WTC11 (cell line): ENCODE data around the gene CXCL9. TPM values are rescaled to one million over a fixed set of nuclear protein-coding genes. Genes with fewer than 3 reads are reported as not detected.
A peak's percentile ranks its signal among the peaks of the same experiment; 100 is the strongest.

Experiments
- ATAC-seq: fragments of 200-7000 bp; cut with Tn5 transposase; 2 replicates; pipeline ENCODE4 v1.10.0; 2021; ENCODE audit warnings: mild to moderate bottlenecking, moderate library complexity
- CTCF ChIA-PET: fragments of 300-600 bp; sonication (Branson Sonifier 250); formaldehyde crosslinking; loops from one replicate; lab custom pipeline; 2021; ENCODE audit warnings: antibody characterized with exemption; lab: Charles Lee
- POLR2A ChIA-PET: fragments of 350-600 bp; sonication (Branson Sonifier 250); formaldehyde crosslinking; loops from one replicate; lab custom pipeline; 2021; ENCODE audit warnings: antibody characterized with exemption; lab: Charles Lee
- DNase-seq: peaks from one replicate; pipeline ENCODE4 v3.0.0; 2021; ENCODE audit warnings: low spot score
- H3K27ac Mint-ChIP-seq: 2 replicates; pipeline ENCODE4 v1.8.0; 2021; ENCODE audit warnings: mixed read lengths
- H3K27me3 Mint-ChIP-seq: 2 replicates; pipeline ENCODE4 v1.8.0; 2021; ENCODE audit warnings: low read depth, mild to moderate bottlenecking, moderate library complexity, mixed read lengths
- H3K36me3 Mint-ChIP-seq: 2 replicates; pipeline ENCODE4 v1.8.0; 2021; ENCODE audit warnings: mixed read lengths
- H3K4me1 Mint-ChIP-seq: 2 replicates; pipeline ENCODE4 v1.8.0; 2022; ENCODE audit warnings: mixed read lengths
- H3K4me3 Mint-ChIP-seq: 2 replicates; pipeline ENCODE4 v1.8.0; 2021; ENCODE audit warnings: mild to moderate bottlenecking, moderate library complexity, mixed read lengths
- H3K9me3 Mint-ChIP-seq: 2 replicates; pipeline ENCODE4 v1.8.0; 2021; ENCODE audit warnings: mixed read lengths
- AR ChIP-seq: fragments of 250-450 bp; sonication (Bioruptor Pico); IDR thresholded peaks from 2 replicates; pipeline ENCODE4 v1.9.0; 2021; ENCODE audit warnings: mild to moderate bottlenecking
- ATF3 ChIP-seq: sonication (generic); formaldehyde crosslinking; conservative IDR thresholded peaks from 2 replicates; pipeline ENCODE4 v1.8.1; 2022; ENCODE audit warnings: mild to moderate bottlenecking, missing genetic modification reagents
- ATF6 ChIP-seq: sonication (generic); formaldehyde crosslinking; IDR thresholded peaks from 2 replicates; pipeline ENCODE4 v1.8.1; 2023; ENCODE audit warnings: mild to moderate bottlenecking, missing genetic modification reagents
- EMX1 ChIP-seq: fragments of 250-450 bp; sonication (Bioruptor Pico); IDR thresholded peaks from 2 replicates; pipeline ENCODE4 v1.8.0; 2021; ENCODE audit warnings: mild to moderate bottlenecking
- ETV6 ChIP-seq: sonication (generic); formaldehyde crosslinking; IDR thresholded peaks from 2 replicates; pipeline ENCODE4 v1.8.1; 2022; ENCODE audit warnings: mild to moderate bottlenecking, missing genetic modification reagents
- FOXK1 ChIP-seq: sonication (generic); formaldehyde crosslinking; IDR thresholded peaks from 2 replicates; pipeline ENCODE4 v1.8.0; 2022; ENCODE audit warnings: mild to moderate bottlenecking, moderate library complexity, missing genetic modification reagents
- GTF2I ChIP-seq: fragments of 250-450 bp; sonication (Bioruptor Pico); conservative IDR thresholded peaks from 2 replicates; pipeline ENCODE4 v1.4.0; 2021; ENCODE audit warnings: mild to moderate bottlenecking
- HMGXB4 ChIP-seq: sonication (generic); formaldehyde crosslinking; IDR thresholded peaks from 2 replicates; pipeline ENCODE4 v1.8.1; 2023; ENCODE audit warnings: mild to moderate bottlenecking, moderate library complexity, missing genetic modification reagents
- KAT7 ChIP-seq: sonication (generic); formaldehyde crosslinking; IDR thresholded peaks from 2 replicates; pipeline ENCODE4 v1.8.1; 2023; ENCODE audit warnings: missing genetic modification reagents, mild to moderate bottlenecking, borderline replicate concordance
- NFATC4 ChIP-seq: fragments of 250-450 bp; sonication (Bioruptor Pico); IDR thresholded peaks from 2 replicates; pipeline ENCODE4 v1.9.0; 2021; ENCODE audit warnings: mild to moderate bottlenecking
- PREB ChIP-seq: sonication (generic); formaldehyde crosslinking; IDR thresholded peaks from 2 replicates; pipeline ENCODE4 v1.8.1; 2022; ENCODE audit warnings: mild to moderate bottlenecking, missing genetic modification reagents, moderate library complexity, borderline replicate concordance
- SMAD3 ChIP-seq: sonication (generic); formaldehyde crosslinking; IDR thresholded peaks from 2 replicates; pipeline ENCODE4 v1.8.0; 2022; ENCODE audit warnings: missing genetic modification reagents, mild to moderate bottlenecking, borderline replicate concordance
- STAT6 ChIP-seq: sonication (generic); formaldehyde crosslinking; conservative IDR thresholded peaks from 2 replicates; pipeline ENCODE4 v1.8.1; 2023; ENCODE audit warnings: mild to moderate bottlenecking, low read depth, missing genetic modification reagents, moderate library complexity
- ZBTB43 ChIP-seq: sonication (generic); formaldehyde crosslinking; IDR thresholded peaks from 2 replicates; pipeline ENCODE4 v1.8.1; 2023; ENCODE audit warnings: mild to moderate bottlenecking, missing genetic modification reagents
- ZNF138 ChIP-seq: sonication (generic); formaldehyde crosslinking; conservative IDR thresholded peaks from 2 replicates; pipeline ENCODE4 v1.8.1; 2022; ENCODE audit warnings: mild to moderate bottlenecking, moderate library complexity, missing genetic modification reagents
- ZNF232 ChIP-seq: sonication (generic); formaldehyde crosslinking; IDR thresholded peaks from 2 replicates; pipeline ENCODE4 v1.8.0; 2022; ENCODE audit warnings: mild to moderate bottlenecking, missing genetic modification reagents
- ZNF416 ChIP-seq: fragments of 250-450 bp; sonication (Bioruptor Pico); IDR thresholded peaks from 2 replicates; pipeline ENCODE4 v1.9.0; 2021; ENCODE audit warnings: mild to moderate bottlenecking, inconsistent platforms
- ZNF512 ChIP-seq: sonication (generic); formaldehyde crosslinking; IDR thresholded peaks from 2 replicates; pipeline ENCODE4 v1.8.1; 2022; ENCODE audit warnings: missing genetic modification reagents, borderline replicate concordance
- total RNA-seq: library from RNA; stranded (reverse); gene quantifications from 3 replicates; pipeline ENCODE4 v1.2.3, GENCODE V29; 2021

Gene CXCL9
- total RNA-seq, 1 experiment from 2014 or later: 0.07 TPM

- no peak for DNase-seq
- H3K36me3 Mint-ChIP-seq: no peaks in the 10 kb centered on the region
- POLR2A ChIA-PET: no interaction called here
- H3K9me3 Mint-ChIP-seq: no peaks in the 10 kb centered on the region
- no peak overlapping the region for H3K4me3 Mint-ChIP-seq
- CTCF ChIA-PET: no interaction called here
- ATAC-seq: peak; percentile 36
- peaks cover 10% of the 10 kb centered on the region for H3K27me3 Mint-ChIP-seq
- TF ChIP-seq PREB (CRISPR knock-in tag): no peak
- no peak for TF ChIP-seq ZNF512 (CRISPR knock-in tag)
- TF ChIP-seq ATF6 (CRISPR knock-in tag): no peak
- TF ChIP-seq ZNF232 (CRISPR knock-in tag): no peak
- TF ChIP-seq ZBTB43 (CRISPR knock-in tag): no peak
- TF ChIP-seq GTF2I (CRISPR knock-in tag): no peak
- no peak for TF ChIP-seq SMAD3 (CRISPR knock-in tag)
- no peak for TF ChIP-seq FOXK1
- TF ChIP-seq ZNF416 (CRISPR knock-in tag): no peak
- TF ChIP-seq STAT6 (CRISPR knock-in tag): no peak
- H3K4me1 Mint-ChIP-seq: peaks cover 20% of the 10 kb centered on the region
- peak overlapping the region; percentile 81 for H3K27ac Mint-ChIP-seq
Observed at GRCh38 chr4:76016393-76016792, 9.1 kb upstream of the CXCL9 start.

- DNase-seq: no peak
- ATAC-seq: no peak
- ChIA-PET POLR2A (no interaction called here), CTCF (interaction anchor here (1.3 kb wide), 2 partner anchors 11 to 18 kb away, joined by 3 to 5 read pairs; no protein-coding TSS in a partner anchor)
- H3K4me3 Mint-ChIP-seq: no peak overlapping the region
- H3K27me3 Mint-ChIP-seq: peaks cover 12% of the 10 kb centered on the region
- H3K36me3 Mint-ChIP-seq: no peaks in the 10 kb centered on the region
- no peaks in the 10 kb centered on the region for H3K9me3 Mint-ChIP-seq
- H3K4me1 Mint-ChIP-seq: peaks cover 22% of the 10 kb centered on the region
- H3K27ac Mint-ChIP-seq: no peak overlapping the region
- TF ChIP-seq EMX1 (CRISPR knock-in tag) (no peak), STAT6 (CRISPR knock-in tag) (no peak), ETV6 (no peak), KAT7 (CRISPR knock-in tag) (no peak), ZNF138 (no peak), ATF3 (CRISPR knock-in tag) (no peak), AR (CRISPR knock-in tag) (no peak), HMGXB4 (no peak), NFATC4 (CRISPR knock-in tag) (no peak)
Observed at GRCh38 chr4:76013540-76013939, 6.2 kb upstream of the CXCL9 start.
